COLO829 (cell line): ENCODE data around the gene DMRTA2.
"Not testable (repeated sequence)": the region's sequence is repeated elsewhere in the genome, so short reads cannot be mapped to it uniquely, and the experiment has no call there.

Source experiments
- DNase-seq: peaks from one replicate; pipeline ENCODE4 v3.0.0; 2012; ENCODE audit warnings: low spot score

Gene DMRTA2

GRCh38 chr1:50381551-50381950 lies 41.7 kb downstream of the DMRTA2 start:
- DNase-seq = not testable (repeated sequence)

DNA sequence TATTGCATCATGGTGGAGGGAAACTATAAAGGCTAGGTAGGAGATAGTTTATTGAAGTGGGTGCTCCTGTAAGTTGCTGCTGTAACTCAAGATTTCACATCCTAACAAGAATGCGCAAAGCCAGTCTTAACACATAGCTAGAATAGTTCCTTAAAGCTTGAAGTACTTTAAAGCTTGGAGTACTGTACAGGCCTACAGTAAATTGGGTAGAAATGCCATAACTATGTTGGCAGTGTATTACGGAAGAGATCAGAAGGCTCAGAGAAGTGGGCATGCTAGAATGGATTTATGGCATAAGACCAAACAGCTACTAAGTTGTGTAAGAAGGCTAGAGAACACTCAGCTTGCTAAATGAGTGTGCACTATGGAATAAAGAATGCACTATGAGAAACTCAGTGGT lies 44.5 kb downstream of the DMRTA2 start:
- DNase-seq = no peak

DNA sequence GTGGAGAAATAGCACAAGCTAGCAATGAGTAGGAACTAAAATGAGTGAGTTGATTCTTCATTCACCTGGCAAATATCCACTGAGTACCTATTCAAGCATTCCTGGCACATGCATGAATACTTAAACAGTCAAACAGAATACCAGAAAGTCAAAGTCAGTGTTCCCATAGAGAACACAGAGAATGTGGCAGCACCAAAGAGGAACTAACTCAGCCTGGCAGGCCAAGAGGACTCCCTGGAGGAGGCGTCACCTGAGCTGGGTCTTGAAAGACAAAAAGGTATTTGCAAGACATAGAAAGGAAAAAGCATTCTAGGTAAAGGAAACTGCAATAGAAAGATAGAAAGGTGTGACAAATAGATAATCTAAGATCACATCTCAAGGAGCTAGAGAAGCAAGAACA lies 49.7 kb downstream of the DMRTA2 start:
- no peak for DNase-seq

GRCh38 chr1:50371749-50372148 lies 51.5 kb downstream of the DMRTA2 start:
- DNase-seq = no peak

- no peak for DNase-seq
Observed at GRCh38 chr1:50369830-50370229, 53.4 kb downstream of the DMRTA2 start.

DNA sequence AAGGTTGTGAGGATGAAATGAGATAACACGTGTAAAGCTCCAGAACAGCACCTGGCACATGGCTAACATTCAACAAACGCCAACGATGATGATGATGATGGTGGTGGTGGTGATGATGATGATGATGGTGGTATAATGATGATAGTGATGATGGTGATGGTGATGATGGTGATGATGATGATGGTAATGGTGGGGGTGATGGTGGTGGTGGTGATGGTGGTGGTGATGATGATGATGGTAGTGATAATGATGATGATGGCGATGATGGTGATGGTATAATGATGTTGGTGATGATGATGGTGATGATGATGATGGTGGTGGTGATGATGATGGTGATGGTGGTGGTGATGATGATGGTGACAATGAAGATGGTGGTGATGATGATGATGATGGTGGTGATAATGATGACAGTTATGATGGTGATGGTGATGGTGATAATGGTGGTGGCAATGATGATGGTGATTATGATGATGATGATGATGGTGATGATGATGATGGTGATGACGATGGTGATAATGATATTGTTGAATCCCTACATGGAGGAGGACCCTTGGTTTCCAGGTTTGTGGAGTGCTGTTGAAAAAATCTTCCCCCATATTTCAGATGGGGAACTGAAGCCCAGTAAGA lies 54.1 kb downstream of the DMRTA2 start:
- no peak for DNase-seq

- DNase-seq = no peak
Observed at GRCh38 chr1:50368179-50369007, 54.9 kb downstream of the DMRTA2 start.
